Measurements from ENCODE around the gene SP100.

- TF ChIP-seq CTCF (IDR thresholded peaks at IDR 0.05) (no peak), POLR2A (IDR thresholded peaks at IDR 0.05) (no peak)
These were observed 59.1 kb downstream of the SP100 start for GRCh38 chr2:230475143-230475542.

Data from gastroesophageal sphincter (tissue), 3 donors.